ENCODE measurements around the gene CELF1.

The CELF1 gene

DNA sequence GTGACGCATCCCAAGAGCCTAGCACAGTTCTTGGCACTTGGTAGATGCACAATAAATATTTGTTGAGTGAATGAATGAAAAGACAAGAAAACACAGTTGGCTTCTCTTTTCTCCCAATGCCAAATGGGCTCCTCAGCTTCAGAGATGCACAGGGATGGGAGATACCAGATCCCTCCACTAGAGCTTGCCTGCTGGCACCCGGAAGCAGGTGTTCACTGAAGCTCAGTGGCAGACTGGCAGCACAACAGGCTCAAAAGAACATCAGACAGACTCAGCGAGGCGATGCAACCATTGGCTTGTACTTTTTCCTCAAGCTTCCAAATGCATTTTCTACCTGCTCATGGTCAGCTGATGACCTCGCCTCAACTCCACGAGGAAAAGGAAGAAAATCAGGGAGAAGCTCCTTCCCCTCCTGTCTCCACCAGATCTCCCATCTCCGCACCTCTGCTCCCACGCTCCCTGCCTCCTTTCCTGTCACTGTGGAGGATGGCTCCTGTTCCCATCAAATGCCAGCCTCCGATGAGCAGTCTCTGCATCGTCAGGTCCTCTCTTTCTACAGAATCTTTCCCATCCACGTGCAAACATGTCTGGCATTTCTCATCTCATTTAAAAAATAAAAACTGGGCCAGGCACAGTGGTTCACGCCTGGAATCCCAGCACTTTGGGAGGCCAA is 109.8 kb downstream of the CELF1 start:
- no peak for DNase-seq

- no peak for DNase-seq
Observed at GRCh38 chr11:47442514-47442913, 110.4 kb downstream of the CELF1 start.

- no peak for DNase-seq
Observed at GRCh38 chr11:47441421-47441820, 111.5 kb downstream of the CELF1 start.

GRCh38 chr11:47440054-47440476 is 112.9 kb downstream of the CELF1 start:
- DNase-seq: no peak

DNA sequence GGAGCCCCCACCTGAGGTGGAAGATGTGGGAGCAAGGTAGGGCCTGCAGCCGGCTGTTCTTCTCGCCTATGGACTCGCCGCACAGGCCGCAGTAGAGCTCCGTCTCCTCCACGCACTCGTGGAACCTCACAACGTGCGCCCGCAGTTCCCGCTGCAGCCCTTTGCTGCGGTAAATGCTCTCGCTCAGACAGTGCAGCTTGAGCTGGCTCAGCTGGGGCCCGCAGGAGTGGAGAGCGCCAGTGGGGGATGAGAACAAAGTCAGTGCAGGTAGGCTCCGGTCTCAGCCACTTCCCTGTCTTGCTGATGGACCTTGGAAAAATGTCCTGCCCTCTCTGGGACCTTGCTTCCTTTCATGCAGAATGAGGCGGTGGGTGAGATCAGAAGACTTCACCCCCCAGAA is 114.2 kb downstream of the CELF1 start:
- DNase-seq: no peak

- DNase-seq: no peak
Observed at GRCh38 chr11:47437746-47438418, 115.0 kb downstream of the CELF1 start.

DNA sequence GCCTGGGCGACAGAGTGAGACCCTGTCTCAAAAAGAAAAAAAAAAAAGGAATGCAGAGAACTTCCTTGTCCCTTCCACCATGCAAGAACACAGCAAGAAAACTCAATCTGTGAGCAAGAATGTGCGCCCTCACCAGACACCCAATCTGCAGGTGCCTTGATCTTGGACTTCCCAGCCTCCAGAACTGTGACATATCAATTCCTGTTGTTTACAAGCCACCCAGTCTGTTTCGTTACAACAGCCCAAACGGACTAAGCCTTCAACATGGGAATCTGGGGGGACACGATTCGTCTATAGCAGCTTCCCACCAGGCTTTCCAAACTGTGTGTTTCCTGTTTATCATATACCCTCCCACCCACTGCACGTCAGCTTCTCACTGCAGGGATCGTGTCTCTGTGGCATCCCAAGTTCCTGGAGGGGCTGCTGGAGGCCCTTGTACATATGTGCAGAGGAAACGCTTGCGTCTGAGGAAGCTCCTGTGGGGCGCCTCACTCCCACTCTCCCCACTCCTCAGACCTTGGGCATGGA is 115.7 kb downstream of the CELF1 start:
- no peak for DNase-seq

DNA sequence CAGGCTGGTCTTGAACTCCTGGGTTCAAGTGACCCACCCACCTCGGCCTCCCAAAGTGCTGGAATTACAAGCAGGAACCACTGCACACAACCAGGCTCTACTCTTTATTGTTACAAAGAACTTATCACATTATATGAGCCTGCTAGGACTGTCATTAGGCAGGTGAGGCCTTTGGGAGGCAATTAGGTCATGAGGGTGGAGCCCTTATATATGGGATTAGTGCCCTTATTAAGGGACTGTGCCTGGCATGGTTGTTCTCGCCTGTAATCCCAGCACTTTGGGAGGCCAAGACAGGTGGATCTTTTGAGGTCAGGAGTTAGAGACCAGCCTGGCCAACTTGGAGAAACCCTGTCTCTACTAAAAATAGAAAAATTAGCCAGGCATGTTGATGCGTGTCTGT is 116.2 kb downstream of the CELF1 start:
- no peak for DNase-seq

- no peak for DNase-seq
Observed at GRCh38 chr11:47435687-47436086, 117.2 kb downstream of the CELF1 start.

GRCh38 chr11:47434011-47434786 is 118.7 kb downstream of the CELF1 start:
- DNase-seq: no peak

DNA sequence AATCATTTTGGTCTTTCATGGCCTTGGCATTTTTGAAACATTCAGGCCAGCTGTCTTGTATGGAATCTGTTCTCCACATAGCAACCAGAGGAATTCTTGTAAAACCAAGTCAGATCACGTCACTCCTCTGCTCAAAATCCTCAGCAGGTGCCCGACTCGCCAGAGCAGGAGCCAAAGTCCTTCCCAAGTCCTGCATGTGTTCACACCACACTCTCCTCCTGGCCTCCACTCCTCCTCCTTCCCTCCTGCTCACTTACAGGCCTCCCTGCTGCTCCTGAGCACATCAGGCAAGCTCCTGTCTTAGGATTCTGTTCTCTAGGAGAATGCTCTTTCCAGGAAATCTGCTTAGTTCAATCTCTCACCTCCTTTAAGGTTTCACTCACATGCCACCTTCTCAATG is 119.8 kb downstream of the CELF1 start:
- DNase-seq: no peak

DNA sequence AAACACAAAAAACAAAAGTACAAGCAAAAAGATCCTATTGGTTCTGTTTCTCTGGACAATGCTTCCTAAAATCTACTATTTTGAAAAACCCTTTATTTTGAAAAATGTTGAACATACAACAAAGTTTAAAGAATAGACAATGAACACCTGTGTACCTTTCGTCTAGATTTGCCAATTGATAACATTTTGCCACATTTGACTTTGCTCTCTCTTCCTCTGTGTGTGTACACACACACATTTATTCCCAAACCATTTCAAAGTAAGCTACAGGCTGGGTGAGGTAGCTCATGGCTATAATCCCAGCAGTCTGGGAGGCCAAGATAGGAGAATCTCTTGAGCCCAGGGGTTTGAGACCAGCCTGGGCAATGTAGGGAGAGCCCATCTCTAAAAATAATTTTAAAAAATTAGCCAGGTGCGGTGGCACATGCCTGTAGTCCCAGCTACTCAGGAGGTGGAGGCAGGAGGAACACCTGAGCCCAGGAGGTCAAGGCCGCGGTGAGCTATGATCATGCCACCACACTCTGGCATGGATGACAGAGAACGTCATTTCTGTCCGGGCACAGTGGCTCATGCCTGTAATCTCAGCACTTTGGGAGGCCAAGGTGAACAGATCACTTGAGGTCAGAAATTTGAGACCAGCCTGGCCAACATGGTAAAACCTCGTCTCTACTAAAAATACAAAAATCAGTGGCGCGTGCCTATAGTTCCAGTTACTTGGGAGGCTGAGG is 121.4 kb downstream of the CELF1 start:
- no peak for DNase-seq

DNA sequence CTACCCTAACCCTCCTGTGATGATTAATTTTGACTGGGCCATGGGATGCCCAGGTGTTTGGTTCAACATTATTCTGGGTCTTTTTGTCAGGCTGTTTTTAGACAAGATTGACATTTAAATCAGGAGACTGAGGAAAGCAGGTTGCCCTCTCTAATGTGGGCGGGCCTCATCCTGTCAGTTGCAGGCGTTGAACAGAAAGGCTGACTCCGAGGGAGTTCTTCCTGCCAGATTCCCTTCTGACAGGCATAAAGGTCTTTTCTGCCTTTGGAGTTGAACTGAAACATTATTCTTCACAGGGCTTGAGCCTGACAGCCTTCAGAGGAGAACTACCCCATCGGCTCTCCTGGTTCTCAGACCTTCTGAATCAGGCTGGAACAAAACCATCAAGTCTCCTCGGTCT is 122.4 kb downstream of the CELF1 start:
- no peak for DNase-seq

- peak; percentile 95 for DNase-seq
Observed at GRCh38 chr11:47426062-47426956, 126.6 kb downstream of the CELF1 start, which contains the start of gene PSMC3. Gene PSMC3, minus strand, starts transcription at chr11:47426439. Its CDS starts 160 bp downstream, at chr11:47426279.

- no peak for DNase-seq
Observed at GRCh38 chr11:47425611-47426010, 127.3 kb downstream of the CELF1 start.

DNA sequence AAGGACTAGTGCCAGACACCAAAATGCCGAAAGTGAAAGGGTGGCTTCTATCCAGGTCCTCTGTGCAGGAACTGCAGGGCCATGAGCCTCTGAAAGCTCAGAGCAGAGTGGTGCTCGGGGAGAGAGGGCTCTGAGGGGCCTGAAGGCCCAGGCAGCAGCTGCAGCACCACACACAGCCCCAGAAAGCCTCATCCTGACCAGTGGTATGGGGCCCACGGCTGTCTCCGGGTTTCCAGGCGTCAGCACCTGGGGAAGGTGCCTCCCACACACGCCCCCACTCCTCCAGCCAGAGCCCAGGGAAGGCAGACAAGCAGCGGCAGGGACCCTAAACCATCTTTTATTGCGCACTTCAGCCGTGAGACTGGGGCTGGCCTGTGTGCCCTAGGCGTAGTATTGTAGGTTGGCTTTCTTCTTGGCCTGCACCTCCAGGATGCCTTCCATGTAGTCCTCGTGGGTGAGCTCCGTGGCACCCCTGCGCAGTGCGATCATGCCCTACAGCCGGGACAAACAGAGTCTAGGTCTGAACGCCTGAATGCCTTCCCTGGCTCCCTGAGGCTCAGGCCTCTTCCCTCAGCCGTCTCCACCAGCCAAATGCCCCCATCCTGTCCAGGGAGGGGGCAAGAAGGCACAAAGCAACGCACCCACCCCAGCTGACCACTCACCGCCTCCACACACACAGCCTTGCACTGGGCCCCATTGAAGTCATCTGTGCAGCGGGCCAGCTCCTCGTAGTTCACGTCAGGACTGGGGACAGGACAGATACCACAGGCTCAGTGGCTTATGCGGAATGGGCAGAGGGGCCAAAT is 134.3 kb downstream of the CELF1 start:
- DNase-seq: no peak

DNA sequence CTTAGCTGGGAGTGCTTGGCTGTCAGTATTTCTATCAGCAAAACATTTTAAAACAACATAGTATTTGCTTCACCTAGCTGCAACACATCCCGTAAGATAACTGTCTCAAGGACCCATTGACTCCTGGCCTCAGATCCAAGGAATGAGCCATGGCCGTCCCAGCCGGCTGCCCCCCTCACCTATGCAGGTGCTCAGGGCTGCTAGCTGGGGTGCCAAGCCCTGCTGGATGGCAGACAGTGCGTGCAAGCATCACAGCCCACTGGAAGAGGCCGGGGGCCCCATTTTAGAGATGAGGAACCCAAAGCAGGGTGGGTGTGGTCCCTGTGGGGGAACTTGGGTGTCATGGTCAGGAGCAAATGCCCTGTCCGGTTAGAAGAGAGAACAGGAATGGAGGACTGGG is 135.2 kb downstream of the CELF1 start:
- DNase-seq: no peak

DNA sequence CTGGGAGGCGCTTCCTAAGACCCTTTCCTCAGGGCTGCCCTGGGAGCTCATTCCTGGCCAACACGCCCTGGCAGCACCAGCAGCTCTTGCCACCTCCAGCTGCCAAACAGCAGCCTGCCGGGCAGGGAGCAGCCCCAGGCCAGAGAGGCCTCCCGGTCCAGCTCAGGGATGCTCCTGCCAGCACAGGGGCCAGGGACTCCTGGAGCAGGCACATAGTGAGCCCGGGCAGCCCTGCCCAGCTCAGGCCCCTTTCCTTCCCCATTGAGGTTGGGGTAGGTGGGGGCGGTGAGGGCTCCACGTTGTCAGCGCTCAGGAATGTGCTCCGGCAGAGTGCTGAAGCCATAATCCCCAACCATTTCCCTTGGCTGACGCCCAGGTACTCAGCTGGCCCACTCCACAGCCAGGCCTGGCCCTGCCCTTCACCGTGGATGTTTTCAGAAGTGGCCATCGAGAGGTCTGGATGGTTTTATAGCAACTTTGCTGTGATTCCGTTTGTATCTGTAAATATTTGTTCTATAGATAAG is 136.9 kb downstream of the CELF1 start:
- no peak for DNase-seq
